HG02642 (cell line): ENCODE data around the gene COL6A2.

Experiments used
- ATAC-seq: cut with Tn5 transposase; IDR thresholded peaks from one replicate; pipeline ENCODE4 v1.9.1; 2021; ENCODE audit warnings: mild to moderate bottlenecking; ENCODE audit not compliant: unreplicated experiment, poor library complexity

The COL6A2 gene

DNA sequence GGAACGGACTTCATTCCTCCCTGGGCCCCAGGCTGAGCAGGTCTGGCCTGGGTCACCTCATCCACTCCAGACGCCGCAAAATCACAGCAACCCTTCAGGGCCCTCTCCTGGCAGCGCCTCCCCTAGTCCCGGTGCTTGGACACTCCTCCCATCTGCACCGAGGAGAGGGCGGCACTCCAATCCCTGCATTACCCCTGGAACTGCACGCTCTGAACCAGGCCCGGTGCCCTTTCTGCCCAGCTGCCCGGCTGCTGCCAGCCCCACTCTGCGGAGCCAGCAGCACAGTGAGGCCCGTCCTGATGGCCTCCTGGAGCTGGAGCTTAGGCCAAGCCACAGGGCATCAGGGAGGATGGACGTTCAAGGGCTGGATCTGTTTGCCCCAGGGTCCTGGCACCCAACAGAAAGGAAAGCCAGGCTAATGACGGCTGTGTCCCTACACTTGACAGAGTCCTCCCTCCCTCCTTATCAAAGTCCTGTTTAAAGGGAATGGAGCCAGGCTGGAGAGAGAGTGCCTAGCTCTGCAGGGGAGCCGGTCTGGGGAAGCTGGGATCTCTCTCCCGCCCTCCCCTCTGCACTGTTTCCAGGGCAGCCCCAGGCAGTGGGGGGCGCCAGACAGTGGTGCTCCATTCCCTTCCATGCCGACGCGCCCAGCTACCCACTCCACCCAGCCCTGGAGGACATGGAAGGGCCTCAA is 12.7 kb downstream of the COL6A2 start:
- no peak for ATAC-seq

DNA sequence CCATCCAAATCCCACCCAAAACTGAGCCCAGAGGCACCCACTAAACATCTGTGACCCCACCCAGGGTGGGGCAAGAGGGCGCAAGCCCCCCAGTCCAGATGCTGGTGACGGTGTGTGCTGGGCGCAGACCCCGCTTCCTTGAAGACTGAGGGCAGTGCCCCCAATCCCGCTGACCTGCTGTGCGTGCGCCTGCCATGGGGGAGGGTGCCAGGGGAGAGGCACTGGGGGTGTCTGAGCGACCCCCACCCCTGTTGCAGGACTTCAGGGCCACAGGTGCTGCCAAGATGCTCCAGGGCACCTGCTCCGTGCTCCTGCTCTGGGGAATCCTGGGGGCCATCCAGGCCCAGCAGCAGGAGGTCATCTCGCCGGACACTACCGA is 13.3 kb downstream of the COL6A2 start:
- ATAC-seq, result no peak

DNA sequence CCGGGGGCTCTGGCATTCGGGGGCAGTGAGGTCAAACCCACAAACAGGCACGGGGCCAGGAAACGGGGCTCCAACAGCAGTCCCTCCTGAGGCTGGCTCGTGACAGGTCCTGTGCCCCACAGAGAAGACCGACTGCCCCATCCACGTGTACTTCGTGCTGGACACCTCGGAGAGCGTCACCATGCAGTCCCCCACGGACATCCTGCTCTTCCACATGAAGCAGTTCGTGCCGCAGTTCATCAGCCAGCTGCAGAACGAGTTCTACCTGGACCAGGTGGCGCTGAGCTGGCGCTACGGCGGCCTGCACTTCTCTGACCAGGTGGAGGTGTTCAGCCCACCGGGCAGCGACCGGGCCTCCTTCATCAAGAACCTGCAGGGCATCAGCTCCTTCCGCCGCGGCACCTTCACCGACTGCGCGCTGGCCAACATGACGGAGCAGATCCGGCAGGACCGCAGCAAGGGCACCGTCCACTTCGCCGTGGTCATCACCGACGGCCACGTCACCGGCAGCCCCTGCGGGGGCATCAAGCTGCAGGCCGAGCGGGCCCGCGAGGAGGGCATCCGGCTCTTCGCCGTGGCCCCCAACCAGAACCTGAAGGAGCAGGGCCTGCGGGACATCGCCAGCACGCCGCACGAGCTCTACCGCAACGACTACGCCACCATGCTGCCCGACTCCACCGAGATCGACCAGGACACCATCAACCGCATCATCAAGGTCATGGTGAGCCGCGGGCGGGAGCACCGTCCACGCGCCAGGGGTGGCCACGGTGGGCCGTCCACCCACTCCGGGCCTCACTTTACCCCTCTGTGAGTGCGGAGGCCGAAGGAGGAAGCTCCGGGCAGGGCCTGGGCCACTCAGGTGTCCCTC is 14.2 kb downstream of the COL6A2 start:
- no peak for ATAC-seq

DNA sequence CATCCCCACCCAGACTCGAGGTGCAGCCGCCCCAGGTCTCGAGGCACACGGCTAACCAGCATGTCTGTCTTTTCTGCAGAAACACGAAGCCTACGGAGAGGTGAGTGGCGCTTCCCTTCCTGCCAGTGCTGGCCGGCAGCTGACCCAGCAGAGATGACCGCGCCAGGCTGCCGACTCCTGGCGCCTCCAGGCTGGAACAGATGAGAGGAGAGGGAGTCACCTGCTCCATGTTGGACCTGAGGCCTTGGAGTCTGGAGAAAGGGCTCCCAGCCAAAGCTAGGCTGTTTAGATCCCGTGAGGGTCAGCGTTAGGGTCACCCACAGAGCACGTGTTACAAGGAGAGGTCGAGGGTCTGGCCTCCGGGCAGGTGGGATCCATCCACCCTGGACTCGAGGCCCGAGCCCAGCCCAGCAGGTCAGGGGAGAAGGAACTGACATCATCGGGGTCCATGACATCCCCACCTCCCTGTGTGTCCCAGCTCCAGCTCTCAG is 14.9 kb downstream of the COL6A2 start:
- ATAC-seq, result no peak

DNA sequence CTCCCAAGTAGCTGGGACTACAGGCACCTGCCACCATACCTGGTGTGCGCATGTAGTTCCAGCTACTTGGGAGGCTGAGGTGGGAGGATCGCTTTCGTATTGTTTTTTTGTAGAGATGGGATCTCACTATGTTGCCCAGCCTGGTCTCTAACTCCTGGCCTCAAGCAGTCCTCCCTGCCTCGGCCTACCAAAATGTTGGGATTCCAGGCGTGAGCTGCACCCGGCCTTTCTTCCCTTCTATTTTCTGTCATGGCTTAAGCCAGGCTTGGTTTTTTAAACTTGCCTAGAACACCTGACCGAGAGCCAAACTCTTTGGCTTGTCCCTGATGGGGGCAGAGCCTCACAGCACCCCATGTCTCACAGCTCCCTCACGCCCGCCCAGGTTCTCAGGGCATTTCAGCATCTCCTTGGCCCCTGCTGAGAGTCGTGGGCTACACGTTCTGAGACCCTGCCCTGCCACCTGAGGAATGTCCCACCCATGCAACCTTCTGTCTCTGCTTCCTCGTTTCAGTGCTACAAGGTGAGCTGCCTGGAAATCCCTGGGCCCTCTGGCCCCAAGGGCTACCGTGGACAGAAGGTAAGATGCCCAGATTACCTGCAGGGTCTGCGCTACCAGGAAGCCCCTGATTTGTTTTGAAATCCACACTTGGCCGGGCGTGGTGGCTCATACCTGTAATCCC is 15.7 kb downstream of the COL6A2 start:
- ATAC-seq, result no peak

DNA sequence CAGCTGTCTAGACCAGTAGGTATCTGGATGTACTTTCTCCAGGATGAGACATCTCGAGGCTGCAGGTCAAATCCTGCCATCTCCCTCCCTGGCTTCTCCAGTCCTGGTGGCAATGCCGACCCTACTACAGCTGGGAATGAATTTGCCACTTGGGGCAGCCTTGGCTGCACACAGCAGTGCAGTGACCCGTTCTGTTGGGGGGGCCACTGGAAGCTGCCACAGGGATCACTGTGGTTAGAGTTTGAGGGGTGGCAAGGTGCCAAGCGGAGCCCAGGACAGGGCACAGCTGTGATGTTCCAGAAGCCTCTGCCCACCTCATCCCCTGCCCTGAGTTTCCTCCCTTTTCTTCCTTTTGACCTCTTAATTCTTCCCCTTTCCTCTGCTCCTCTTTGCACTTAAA is 17.1 kb downstream of the COL6A2 start:
- no peak for ATAC-seq

DNA sequence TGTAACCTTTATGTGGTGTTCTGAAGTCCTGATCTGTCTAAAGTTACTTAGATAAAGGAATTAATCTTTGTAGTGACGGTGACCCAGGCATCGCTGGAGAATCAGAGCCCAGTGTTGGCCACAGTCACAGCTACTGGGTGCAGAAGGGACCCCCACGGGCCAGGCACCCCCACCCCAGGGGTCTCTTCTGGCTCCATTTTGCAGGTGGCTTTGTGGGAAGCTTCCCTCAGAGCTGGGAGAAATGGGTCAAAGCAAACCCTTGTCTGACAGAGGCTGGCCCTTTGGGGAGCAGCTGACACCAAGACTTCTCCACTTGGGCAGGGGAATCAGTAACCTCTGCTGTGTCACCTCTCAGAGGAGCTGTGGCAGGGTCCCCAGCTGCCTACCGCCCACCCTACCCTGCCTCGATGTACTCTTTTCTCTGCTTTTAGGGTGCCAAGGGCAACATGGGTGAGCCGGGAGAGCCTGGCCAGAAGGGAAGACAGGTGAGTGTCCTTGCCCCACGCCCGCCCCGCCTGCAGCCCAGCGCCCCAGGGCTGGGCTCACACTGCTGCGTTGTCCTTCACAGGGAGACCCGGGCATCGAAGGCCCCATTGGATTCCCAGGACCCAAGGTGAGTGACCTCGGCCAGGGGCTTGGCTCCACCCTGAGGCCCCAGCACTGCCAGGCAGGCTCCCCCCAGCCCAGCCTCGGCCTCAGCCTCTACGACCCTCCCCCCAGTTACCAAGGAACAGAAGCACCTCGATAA is 17.7 kb downstream of the COL6A2 start:
- no peak for ATAC-seq

DNA sequence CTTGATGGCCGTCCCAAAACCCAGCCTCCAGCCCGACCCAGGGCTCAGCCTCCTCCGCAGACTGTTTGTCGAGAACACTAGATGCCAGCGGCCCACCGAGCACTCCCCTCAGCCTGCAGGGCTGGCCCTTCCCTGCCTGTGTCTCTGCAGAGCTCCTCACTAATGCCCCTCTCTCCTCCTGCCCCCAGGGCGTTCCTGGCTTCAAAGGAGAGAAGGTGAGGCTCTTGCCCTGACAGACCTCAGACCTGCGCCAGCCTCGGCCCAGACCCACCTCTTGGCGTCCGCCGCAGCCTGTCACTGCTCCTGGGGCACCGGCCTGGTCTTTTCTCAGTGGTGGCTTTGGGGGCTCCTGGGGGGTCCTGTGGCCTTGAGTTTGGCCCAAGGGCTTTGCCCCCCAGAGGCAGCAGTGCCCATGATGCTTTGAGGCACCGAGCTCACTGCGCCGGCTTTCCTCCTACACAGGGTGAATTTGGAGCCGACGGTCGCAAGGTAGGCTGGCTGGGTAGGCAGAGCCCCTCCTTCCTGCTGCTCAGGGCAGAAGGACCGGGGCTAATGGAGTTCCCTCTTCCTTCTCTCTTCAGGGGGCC is 18.4 kb downstream of the COL6A2 start:
- no peak for ATAC-seq

DNA sequence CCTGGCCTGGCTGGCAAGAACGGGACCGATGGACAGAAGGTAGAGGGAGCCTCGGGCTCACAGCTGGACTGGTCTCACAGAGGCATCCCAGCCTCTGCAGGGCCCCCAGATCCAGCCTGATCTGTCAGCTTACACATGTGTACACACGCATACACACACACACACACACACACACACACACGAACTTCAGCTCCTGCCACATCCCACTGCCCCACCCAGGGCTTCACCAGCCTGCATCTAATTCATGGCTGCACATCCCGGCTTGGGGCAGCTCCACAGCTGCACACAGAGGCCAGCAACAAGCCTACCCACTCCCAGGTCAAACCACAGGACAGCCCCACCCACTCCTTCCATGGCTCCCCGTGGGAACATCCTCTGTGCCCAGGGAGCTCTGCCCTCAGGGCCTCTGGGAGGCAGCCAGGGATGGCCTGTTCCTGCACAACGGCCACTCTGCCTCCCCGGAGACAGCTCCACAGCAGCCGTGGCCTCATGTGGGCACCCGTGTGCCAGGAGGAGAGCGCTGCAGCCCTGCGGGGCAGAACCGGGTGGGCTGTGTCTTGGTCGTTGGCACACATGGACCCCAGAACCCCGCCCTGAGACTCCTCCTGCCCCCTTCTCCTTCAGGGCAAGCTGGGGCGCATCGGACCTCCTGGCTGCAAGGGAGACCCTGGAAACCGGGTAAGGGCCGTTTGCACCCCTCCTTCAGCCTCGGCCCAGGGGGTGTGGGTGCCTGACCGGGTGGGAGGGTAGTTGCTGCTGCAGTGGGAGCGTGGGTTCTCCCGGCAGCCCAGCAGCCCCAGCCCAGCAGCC is 19.1 kb downstream of the COL6A2 start:
- ATAC-seq, result no peak

DNA sequence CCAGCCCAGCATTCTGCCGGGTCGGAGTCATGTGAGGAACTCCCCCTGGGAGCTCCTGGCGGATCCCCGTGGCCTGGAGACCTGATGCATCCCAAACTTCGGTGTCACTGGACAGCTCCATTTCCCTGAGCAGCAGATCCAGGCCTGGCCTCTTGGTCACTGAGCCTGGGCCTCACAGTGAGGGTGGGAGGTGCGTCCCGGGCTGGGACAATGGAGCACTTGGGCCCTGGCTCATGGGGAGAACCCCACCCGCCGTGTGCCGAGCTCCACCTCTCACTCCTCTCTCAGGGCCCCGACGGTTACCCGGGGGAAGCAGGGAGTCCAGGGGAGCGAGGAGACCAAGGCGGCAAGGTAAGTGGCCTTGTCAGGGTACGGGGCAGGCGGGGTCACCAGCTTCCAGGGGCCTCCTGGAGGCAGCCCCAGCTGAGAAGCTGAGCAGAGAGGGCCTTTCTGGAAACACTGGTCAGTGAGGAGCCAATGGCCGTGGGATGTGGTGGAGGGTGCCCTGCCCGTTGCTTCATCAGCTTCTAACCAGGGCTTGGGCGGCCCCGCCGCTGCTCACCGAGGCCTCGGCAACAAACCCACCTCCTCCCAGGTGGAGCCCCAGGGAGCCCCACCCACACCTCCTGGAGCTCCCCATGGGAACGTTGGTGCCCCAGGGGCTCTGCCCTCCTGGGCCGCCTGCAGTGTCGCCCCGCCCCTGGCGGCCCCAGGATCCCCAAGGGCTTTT is 19.8 kb downstream of the COL6A2 start:
- no peak for ATAC-seq

DNA sequence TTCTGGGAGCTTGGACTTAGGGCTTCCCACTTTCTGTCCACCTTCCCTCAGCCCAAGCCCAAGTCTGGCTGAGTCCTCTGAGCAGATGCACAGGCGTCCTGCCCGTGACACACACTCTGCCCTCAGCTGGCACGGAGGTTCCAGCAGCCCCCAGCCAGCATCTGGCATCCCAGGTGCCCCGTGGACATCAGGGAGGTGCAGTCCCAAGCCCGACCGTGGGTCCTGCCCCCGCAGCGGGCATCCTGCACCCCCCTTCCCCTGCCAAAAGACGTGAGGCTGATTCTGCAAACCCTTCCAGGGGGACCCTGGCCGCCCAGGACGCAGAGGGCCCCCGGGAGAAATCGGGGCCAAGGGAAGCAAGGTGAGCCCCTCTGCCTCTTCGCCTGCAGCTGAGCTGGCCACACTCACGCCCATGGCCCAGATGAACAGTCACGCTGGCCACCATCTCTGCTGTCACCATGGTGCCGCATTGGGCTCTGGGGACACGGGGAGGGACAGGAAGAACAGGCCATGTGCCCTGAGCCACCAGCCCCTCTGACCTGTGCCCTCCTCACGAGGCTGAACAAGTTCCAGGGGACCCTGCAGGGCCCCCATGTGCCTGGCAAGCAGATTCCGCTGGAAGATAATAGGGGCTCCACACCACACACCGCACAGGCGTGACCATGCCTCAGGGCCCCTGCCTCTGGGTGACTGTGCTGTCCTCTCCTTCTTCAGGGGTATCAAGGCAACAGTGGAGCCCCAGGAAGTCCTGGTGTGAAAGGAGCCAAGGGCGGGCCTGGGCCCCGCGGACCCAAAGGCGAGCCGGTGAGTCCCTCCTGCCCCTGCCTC is 20.6 kb downstream of the COL6A2 start:
- no peak for ATAC-seq

DNA sequence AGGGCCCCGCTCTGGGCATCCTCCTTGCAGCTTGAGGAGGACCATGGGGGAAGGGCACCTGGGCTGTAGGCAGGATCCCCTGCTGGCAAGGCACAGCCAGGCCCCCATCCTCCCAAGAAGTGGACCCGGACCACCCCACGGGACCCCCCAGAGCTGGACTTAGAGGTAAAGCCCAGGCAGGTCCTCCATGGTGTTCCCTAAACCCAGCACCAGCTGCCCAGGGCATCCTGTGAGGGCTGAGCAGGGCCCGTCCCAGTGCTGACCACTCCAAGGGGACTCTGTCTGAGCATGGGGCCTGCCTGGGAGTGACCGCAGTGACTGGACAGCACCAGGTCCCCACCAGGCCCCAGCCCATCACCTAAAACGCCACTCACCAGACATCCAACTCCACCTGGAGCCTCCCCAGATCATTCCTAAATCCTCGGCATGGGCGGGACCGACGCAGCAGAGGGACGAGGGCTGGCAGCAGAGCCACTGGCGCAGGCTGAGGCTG is 21.3 kb downstream of the COL6A2 start:
- no peak for ATAC-seq

DNA sequence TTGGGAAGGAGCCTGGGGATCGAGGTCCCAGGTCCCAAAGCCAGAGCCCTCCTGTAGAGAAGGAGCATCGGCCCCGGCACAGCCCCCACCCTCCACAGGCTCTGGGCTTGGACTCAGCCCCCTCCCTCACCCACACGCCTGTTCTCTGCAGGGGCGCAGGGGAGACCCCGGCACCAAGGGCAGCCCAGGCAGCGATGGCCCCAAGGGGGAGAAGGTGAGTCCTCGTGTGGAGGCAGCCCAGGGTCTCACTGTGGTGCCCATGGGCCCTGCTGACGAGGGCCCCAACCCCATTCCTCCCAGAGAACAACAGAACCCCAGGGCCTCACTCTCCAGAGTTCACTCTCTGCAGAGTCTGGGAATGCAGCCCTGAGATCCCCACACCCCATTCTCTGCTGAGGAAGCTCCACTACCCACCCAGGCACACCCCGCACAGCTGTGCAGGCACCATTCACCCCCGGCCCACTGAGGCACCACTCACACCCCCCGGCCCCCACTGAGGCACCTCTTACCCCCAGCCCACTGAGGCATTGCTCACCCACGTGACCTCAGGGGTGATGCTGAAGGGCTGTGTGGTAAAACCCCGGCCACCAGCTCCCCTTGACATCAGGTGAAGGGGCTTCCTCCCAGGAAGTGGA is 21.8 kb downstream of the COL6A2 start:
- no peak for ATAC-seq

DNA sequence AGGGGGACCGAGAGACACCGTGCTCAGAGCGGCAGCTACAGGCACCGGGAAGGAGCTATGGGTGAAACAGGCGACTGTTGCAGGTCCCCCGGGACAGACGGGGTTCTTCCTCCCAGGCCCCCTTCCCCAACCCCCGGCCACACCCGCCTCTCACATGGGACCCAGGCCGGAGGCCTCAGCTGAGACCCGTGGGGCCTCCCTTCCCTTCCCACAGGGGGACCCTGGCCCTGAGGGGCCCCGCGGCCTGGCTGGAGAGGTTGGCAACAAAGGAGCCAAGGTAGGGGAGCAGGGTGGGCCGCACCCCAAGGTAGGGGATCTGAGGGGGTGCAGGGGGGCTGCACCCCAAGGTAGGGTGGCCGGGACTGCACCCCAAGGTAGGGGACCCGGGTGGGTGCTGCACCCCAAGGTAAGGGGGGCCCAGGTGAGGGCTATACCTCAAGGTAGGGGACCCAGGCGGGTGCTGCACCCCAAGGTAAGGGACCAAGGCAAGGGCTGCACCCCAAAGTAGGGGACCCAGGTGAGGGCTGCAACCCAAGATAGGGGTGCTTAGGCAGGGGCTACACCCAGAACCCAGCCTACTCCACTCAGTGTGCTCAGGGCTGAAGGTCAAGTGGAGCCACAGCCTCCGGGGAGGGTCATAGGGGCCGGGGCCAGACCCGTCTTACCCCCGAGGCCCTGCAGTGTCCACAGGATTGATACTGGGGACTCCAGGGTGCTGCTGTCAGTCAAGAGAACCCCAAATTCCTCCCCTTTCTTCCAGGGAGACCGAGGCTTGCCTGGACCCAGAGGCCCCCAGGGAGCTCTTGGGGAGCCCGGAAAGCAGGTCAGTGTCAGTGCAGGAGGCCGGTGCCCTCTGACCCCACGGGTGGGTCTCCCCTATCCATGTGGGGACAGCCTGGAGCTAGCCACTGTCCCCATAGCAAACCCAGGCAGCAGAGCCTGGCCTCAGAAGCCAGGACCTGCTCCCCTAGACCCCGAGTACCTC is 22.7 kb downstream of the COL6A2 start:
- ATAC-seq, result no peak

DNA sequence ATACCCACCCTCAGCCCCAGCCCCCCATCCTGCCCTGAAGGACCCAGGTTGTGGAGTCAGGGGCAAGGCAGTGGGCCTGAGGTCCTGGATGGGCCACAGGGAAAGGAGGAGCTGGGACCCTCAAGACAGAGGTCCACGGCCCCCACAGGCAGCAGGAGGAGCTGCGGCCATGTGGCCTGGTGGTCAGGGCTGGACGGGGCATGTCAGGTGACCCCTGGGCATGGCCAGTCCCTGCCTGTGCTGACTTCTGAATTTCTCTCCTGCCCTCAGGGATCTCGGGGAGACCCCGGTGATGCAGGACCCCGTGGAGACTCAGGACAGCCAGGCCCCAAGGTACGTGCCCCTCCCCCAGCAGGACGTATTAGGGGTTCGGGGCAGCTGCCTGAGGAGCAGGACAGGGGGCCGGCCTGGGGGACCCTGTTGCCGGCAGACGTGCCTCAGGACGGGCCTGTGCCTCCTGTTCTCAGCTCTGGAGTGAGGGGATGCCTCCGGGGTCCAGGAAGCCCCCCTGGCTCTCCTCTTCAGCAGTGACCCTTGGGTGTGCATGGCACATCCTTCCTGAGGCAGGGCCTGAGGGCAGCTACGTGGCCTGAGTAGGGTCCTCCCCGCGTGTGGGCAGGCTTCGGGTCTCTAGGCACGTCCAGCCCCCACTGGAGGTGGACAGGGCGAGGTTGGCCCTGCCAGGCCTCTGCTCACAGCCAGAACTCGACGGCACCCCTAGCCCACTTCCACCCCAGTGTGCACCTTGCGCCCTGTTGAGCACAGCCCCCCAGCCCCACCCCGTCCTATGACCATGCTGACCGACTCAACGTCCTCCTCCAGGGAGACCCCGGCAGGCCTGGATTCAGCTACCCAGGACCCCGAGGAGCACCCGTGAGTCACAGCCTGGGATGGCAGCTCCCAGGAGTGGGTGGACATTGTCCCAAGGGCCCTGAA is 23.6 kb downstream of the COL6A2 start:
- ATAC-seq, result no peak
